ENCODE results near the gene ETS1. TPM values are rescaled to one million over a fixed set of nuclear protein-coding genes. Genes with fewer than 3 reads are reported as not detected.

ETS1 gene
- total RNA-seq, 3 donors from 2014 or later (not counting 1 experiment from before 2014, with no cell fraction given), result 532 to 684 (median 589) TPM

DNA sequence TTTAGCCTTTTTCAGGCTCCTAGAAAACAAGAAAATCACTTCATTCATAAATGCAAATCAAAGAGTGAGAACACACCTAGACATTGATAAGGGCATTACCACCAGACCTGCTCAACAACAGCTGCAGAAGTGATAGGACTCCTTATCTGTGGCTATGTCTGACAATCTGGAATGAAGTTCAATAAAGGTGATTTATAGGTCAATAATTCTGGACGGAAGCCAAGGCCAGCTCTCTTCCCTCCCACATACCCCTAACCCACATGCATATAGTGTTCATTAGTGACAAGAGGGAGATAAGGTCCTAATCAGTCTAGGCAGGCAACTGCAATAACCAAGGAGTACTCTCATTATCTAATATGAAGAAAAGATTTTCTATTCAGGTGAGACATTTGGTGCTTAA lies 111.3 kb downstream of the ETS1 start:
- Histone ChIP-seq H3K36me3 (ENCODE audit: control insufficient read depth, insufficient read depth, low read length) (peaks cover 87% of the 10 kb centered on the region), H3K4me3 (ENCODE audit: low read length) (no peak overlapping the region), H3K9me3 (ENCODE audit: control insufficient read depth, insufficient read depth, low read length) (no peaks in the 10 kb centered on the region), H3K27me3 (ENCODE audit: control insufficient read depth, insufficient read depth, low read length) (no peaks in the 10 kb centered on the region), H3K27ac (ENCODE audit: low read length) (peak overlapping the region; percentile 92), H3K4me1 (ENCODE audit: control insufficient read depth, insufficient read depth, low read length) (peaks cover 80% of the 10 kb centered on the region)
- TF ChIP-seq, protein P1, sequence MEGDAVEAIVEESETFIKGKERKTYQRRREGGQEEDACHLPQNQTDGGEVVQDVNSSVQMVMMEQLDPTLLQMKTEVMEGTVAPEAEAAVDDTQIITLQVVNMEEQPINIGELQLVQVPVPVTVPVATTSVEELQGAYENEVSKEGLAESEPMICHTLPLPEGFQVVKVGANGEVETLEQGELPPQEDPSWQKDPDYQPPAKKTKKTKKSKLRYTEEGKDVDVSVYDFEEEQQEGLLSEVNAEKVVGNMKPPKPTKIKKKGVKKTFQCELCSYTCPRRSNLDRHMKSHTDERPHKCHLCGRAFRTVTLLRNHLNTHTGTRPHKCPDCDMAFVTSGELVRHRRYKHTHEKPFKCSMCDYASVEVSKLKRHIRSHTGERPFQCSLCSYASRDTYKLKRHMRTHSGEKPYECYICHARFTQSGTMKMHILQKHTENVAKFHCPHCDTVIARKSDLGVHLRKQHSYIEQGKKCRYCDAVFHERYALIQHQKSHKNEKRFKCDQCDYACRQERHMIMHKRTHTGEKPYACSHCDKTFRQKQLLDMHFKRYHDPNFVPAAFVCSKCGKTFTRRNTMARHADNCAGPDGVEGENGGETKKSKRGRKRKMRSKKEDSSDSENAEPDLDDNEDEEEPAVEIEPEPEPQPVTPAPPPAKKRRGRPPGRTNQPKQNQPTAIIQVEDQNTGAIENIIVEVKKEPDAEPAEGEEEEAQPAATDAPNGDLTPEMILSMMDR (IDR thresholded peaks at IDR 0.05), result no peak
- Mint-ChIP-seq H3K4me1 (peaks cover 100% of the 10 kb centered on the region in 2 donors), H3K4me3 (peak overlapping the region; percentile 81), H3K9me3 (no peaks in the 10 kb centered on the region), H3K36me3 (peaks cover 50% of the 10 kb centered on the region), H3K27me3 (ENCODE audit: low read depth in 2 of 2) (no peaks in the 10 kb centered on the region), H3K27ac (peak overlapping the region; percentile 98 to 99)
- intact Hi-C loops (cut with micrococcal nuclease), result loop anchor here (2.0 kb wide), 1 partner anchor 15 kb away; no protein-coding TSS in a partner anchor
- WGBS (ENCODE audit: insufficient coverage), result no CpG with 5 or more reads among the region's 1 CpG
- DNase-seq, result peak in 1 of 2 donors; percentile 60
- ATAC-seq, result no peak

DNA sequence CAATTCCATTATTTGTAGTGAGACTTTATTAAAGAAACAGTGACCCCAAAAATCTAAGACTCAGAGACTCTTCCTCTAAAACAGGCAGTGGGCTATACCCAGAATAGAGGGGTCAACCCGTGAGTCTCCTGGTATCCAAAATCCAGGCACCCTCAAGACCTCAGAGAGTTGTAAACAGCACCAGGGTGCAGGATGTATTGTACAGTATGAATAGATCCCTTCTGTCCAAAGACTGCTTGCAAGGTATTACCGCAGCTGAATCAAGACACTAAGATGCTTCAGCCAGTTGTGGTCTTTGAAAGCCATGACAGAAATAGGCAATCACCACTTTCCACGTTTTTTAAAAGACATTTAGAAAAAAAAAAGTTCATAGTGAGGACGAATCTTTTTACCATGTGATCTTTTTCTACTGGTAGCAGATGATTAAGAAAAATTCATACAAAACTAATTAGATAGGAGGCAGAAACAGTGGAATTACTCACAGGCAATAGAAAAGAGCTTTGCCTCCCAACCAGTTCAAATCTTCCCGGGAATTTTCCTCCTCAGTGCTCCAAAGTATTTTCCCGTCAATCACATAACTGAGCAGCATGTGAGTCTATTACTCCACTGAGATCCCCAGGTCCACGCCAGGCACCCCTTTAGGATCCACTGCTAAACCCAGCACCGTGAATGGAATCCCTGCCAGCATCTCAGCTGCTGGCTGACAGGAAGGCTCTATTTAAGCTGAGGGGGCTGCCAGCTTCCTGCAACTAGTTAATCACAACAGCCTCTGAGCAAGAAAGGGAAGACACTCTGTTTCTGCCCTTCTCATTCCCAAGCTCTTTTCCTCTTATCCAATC lies 113.1 kb downstream of the ETS1 start:
- no peaks in the 10 kb centered on the region for H3K9me3 ChIP-seq (ENCODE audit: control insufficient read depth, insufficient read depth, low read length)
- peak overlapping the region; percentile 98 to 99 for H3K27ac Mint-ChIP-seq
- no peaks in the 10 kb centered on the region for H3K27me3 ChIP-seq (ENCODE audit: control insufficient read depth, insufficient read depth, low read length)
- H3K27me3 Mint-ChIP-seq (ENCODE audit: low read depth in 2 of 2), result no peaks in the 10 kb centered on the region
- H3K36me3 ChIP-seq (ENCODE audit: control insufficient read depth, insufficient read depth, low read length), result peaks cover 86% of the 10 kb centered on the region
- DNase-seq (peak in 1 of 2 donors; percentile 44), ATAC-seq (no peak)
- WGBS (ENCODE audit: insufficient coverage), result 73% methylated on average over 6 of the region's 8 CpGs
- H3K4me1 Mint-ChIP-seq, result peaks cover 99% of the 10 kb centered on the region in 2 donors
- intact Hi-C loops (cut with micrococcal nuclease), result loop anchor here (5.0 kb wide), 1 partner anchor 33 kb away; no protein-coding TSS in a partner anchor
- peak overlapping the region; percentile 81 for H3K4me3 Mint-ChIP-seq
- H3K9me3 Mint-ChIP-seq, result no peaks in the 10 kb centered on the region
- peaks cover 73% of the 10 kb centered on the region for H3K4me1 ChIP-seq (ENCODE audit: control insufficient read depth, insufficient read depth, low read length)
- peaks cover 52% of the 10 kb centered on the region for H3K36me3 Mint-ChIP-seq
- H3K4me3 ChIP-seq (ENCODE audit: low read length), result no peak overlapping the region
- TF ChIP-seq, protein P1 (IDR thresholded peaks at IDR 0.05), result no peak
- H3K27ac ChIP-seq (ENCODE audit: low read length), result peak overlapping the region; percentile 92

DNA sequence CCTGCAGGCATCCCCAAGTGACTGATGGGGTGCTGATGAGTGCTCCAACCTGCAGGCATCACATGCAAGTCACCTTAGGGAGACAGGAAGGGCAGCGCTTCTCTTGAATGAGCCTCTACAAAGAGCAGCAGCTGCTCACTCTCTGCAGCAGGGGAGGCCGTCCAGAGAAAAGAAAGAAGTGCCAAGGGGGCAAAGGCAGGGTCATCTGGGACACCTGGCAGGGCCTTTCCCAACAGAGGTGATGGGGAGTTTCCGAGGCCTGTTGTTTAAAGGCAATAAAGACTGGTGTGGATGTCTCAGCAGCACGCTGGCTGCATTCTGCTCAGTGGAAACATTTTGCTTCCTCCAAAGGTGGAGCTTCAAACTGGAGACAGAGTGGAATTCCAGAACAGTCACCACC lies 113.7 kb downstream of the ETS1 start:
- peaks cover 76% of the 10 kb centered on the region for H3K4me1 ChIP-seq (ENCODE audit: control insufficient read depth, insufficient read depth, low read length)
- no peaks in the 10 kb centered on the region for H3K9me3 ChIP-seq (ENCODE audit: control insufficient read depth, insufficient read depth, low read length)
- H3K4me1 Mint-ChIP-seq, result peaks cover 99% of the 10 kb centered on the region in 2 donors
- H3K4me3 ChIP-seq (ENCODE audit: low read length), result no peak overlapping the region
- H3K36me3 ChIP-seq (ENCODE audit: control insufficient read depth, insufficient read depth, low read length), result peaks cover 86% of the 10 kb centered on the region
- no peaks in the 10 kb centered on the region for H3K27me3 Mint-ChIP-seq (ENCODE audit: low read depth in 2 of 2)
- TF ChIP-seq, protein P1 (IDR thresholded peaks at IDR 0.05), result no peak
- ATAC-seq, result no peak
- intact Hi-C loops (cut with micrococcal nuclease), result loop anchor here (2.0 to 5.0 kb wide), 3 partner anchors 34 to 221 kb away; partner anchors contain the start of gene FLI1
- 50% methylated on average over 4 of the region's 4 CpGs for WGBS (ENCODE audit: insufficient coverage)
- peak overlapping the region; percentile 81 for H3K4me3 Mint-ChIP-seq
- no peaks in the 10 kb centered on the region for H3K9me3 Mint-ChIP-seq
- H3K36me3 Mint-ChIP-seq, result peaks cover 46% of the 10 kb centered on the region
- peak overlapping the region; percentile 98 to 99 for H3K27ac Mint-ChIP-seq
- H3K27ac ChIP-seq (ENCODE audit: low read length), result peak overlapping the region; percentile 92
- peak in 1 of 2 donors; percentile 74 for DNase-seq
- H3K27me3 ChIP-seq (ENCODE audit: control insufficient read depth, insufficient read depth, low read length), result no peaks in the 10 kb centered on the region
